ENCODE results near the gene EFCAB11.

The EFCAB11 gene

DNA sequence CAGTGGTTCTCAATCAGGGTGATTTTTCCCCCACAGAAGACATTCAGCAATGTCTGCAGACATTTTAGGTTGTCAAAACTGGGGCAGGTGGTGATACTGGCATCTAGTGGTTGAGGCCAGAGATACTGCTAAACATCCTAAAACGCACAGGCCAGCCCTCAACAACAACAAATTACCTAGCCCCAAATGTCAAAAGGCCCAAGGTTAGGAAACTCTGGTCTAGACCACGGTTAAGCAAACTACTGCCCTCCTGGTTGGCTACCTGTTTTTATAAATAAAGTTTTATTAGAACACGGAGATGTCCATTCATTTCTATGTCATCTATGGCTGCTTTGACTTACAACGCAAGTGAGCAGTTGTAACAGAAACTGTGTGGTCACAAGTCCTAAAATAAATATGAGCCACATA, 186.7 kb downstream of the EFCAB11 start:
- DNase-seq (ENCODE audit: low spot score), result peak; percentile 59

DNA sequence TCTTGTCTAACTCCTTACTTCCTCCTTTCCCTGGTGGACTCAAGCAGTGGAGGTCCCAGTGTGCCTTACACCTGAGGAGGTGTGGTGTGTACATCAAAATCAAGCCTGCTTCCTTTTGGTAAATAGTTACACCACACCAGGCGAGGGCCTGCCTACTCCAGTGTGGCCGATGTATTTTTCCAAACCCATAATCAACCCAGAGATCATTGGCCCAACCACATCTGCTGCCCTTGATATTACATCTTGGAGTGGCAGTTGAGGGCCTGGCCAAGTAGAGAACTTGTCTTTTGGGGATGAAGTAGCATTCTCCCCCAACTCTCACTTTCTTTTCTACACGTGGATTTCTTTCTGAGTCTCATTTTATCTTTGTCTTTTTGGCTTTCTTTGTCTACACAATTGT, 187.4 kb downstream of the EFCAB11 start:
- no peak for DNase-seq (ENCODE audit: low spot score)

DNA sequence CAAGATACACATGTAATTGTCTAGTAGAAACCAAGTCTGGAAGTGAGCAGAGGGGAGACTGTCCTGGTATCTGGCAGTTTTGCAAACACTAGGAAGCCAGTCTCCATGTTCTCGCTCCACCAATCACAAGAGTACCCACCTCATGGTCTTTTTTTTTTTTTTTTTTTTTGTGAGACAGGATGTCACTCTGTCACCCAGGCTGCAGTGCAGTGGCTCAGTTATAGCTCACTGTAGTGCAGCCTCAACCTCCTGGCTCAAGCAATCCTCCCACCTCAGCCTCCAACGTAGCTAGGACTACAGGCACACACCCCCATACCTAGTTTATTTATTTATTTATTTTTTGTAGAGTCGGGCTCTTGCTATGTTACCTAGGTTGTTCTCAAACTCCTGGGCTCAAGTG, 189.2 kb downstream of the EFCAB11 start:
- no peak for DNase-seq (ENCODE audit: low spot score)

- DNase-seq (ENCODE audit: low spot score), result no peak
Measured at GRCh38 chr14:89760086-89760485, 194.4 kb downstream of the EFCAB11 start.

DNA sequence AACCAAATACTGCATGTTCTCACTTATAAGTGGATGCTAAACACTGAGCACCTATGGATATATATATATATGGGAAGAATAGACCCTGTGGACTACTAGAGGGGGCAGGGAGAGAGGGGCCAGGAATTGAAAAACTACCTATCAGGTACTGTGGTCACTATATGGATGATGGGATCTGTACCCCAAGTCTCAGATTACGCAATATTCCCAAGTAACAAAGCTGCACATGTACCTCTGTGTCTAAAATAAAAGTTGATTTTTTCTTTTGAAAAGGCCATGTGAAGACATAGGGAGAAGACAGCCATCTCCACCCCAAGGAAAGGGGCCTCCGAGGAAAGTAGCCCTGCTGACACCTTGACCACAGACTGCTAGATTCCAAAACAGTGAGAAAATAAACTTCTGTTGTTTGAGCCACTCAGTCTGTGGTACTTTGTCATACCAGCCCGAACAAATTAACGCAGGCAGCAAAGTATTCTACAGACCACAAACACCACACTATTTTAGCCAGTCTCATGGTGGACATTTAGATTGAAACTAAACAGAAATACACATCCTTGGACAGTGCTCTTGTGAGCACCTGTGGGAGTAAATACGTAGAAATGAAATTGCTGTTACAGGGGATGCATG, 197.1 kb downstream of the EFCAB11 start:
- no peak for DNase-seq (ENCODE audit: low spot score)

DNA sequence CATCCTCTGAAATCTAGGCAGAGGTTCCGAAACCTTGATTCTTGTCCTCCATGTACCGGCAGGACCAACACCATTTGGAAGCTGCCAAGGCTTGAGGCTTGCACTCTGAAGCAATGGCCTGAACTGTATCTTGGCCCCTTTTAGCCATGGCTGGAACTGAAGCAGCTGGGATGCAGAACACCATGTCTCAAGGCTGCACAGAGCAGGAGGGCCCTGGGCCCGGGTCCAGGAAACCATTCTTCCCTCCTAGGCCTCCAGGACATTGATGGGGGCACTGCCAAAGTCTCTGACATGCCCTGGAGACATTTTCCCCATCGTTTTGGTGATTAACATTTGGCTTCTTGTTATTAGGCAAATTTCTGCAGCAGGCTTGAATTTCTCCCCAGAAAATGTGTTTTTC, 198.7 kb downstream of the EFCAB11 start:
- no peak for DNase-seq (ENCODE audit: low spot score)

DNA sequence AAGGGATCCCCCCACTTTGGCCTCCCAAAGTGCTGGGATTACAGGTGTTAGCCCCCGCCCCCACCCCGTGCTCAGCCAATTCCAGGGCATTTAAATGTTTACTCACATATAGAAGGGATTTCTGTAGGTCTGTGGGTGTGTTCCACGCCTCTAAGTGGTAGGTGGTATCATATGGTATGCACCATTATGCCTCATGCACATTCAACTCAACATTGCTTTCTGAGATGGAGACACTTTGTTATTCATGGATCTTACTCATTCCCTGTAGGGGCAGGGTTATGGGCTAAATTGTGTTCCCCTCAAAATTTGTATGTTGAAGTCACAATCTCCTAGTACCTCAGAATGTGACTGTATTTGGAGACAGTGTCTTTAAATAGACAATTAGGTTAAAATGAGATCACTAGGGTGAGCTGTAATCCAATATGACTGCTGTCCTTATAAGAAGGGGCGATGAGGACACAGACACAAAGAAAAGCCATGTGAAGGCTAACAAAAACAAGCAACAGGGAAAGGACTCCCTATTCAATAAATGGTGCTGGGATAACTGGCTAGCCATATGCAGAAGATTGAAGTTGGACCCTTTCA, 200.6 kb downstream of the EFCAB11 start:
- no peak for DNase-seq (ENCODE audit: low spot score)

GRCh38 chr14:89750908-89751392, 203.6 kb downstream of the EFCAB11 start:
- DNase-seq (ENCODE audit: low spot score), result no peak

DNA sequence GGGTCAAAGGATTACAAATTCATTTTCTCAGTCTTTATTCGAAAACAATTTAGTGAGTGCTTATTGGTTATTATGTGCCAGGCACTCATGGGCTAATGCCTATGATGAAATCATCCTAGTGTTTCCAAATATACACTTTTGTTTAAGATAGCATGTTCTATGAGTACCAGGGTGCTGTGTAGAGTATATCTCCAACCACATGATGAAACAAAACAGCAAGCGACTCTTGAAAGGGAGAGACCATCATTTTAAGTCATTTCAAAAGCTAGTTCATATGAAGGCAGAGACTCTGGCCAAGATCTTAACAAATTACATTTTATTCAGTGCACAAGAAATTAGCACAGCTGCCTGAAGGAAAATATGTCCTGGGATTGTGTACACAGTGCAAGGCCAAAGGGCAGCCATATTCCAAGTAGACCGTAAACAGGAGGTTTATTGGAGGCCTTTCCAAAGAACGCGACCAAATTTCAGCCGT, 204.2 kb downstream of the EFCAB11 start:
- no peak for DNase-seq (ENCODE audit: low spot score)

- DNase-seq (ENCODE audit: low spot score), result no peak
Measured at GRCh38 chr14:89748004-89748403, 206.5 kb downstream of the EFCAB11 start.

GRCh38 chr14:89747126-89747525, 207.4 kb downstream of the EFCAB11 start:
- no peak for DNase-seq (ENCODE audit: low spot score)

GRCh38 chr14:89746654-89747053, 207.9 kb downstream of the EFCAB11 start:
- no peak for DNase-seq (ENCODE audit: low spot score)

DNA sequence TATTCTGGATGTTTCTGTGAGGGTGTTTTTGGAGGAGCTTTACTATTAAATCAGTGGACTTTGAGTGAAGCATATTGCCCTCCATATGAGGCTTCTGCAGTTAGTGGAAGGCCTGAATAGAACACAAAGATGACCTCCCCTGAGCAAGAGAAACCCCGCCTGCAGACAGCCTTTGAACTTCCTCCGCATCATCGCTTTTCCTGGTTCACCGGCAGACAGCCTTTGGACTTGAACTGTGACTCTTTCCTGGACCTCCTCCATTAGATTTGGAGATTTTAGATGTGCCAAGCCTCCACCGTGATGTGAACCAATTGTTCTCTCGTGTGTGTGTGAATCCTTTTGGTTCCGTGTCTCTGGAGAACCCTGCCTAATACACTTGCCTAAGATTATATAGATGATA, 208.4 kb downstream of the EFCAB11 start:
- no peak for DNase-seq (ENCODE audit: low spot score)
